Neural cell (in vitro differentiated cells): ENCODE data around the gene DDX4. TPM values are rescaled to one million over a fixed set of nuclear protein-coding genes. Genes with fewer than 3 reads are reported as not detected.

Experiments
- H2AFZ ChIP-seq: fragments of 200-600, 300-800 bp; sonication (generic), shearing (Covaris generic); 2 replicates; pipeline ENCODE4 v1.6.0; 2014; ENCODE audit warnings: low read depth, mild to moderate bottlenecking, antibody characterized with exemption, low read length, moderate library complexity
- H3F3A ChIP-seq: fragments of 200-600 bp; shearing (Covaris generic); 2 replicates; pipeline ENCODE4 v1.6.1; 2016; ENCODE audit warnings: mild to moderate bottlenecking, moderate library complexity, mixed read lengths, antibody characterized with exemption, low read length; ENCODE audit not compliant: insufficient read depth, poor library complexity, severe bottlenecking
- H3K27ac ChIP-seq: fragments of 200-600, 300-800 bp; sonication (generic), shearing (Covaris generic); 2 replicates; pipeline ENCODE4 v1.5.1; 2014; ENCODE audit warnings: mild to moderate bottlenecking, low read length, moderate library complexity
- H3K27me3 ChIP-seq: fragments of 300-800, 200-600 bp; sonication (generic), shearing (Covaris generic); 2 replicates; pipeline ENCODE4 v1.6.0; 2014; ENCODE audit warnings: mild to moderate bottlenecking, low read depth, low read length, moderate library complexity; ENCODE audit not compliant: insufficient read depth
- H3K36me3 ChIP-seq: fragments of 300-800, 200-600 bp; sonication (generic), shearing (Covaris generic); 2 replicates; pipeline ENCODE4 v1.5.1; 2014; ENCODE audit warnings: mild to moderate bottlenecking, antibody characterized with exemption, low read length, moderate library complexity; ENCODE audit not compliant: insufficient read depth
- H3K4me2 ChIP-seq: fragments of 300-800, 200-600 bp; sonication (generic), shearing (Covaris generic); 2 replicates; pipeline ENCODE4 v1.6.0; 2014; ENCODE audit warnings: mild to moderate bottlenecking, low read length
- H3K4me3 ChIP-seq: fragments of 300-800, 200-600 bp; sonication (generic), shearing (Covaris generic); 2 replicates; pipeline ENCODE4 v1.5.1; 2014; ENCODE audit warnings: mild to moderate bottlenecking, low read length, moderate library complexity
- H3K79me2 ChIP-seq: fragments of 200-600 bp; shearing (Covaris generic); replicated peaks from 2 replicates; pipeline ENCODE4 v1.6.0; 2014; ENCODE audit warnings: mild to moderate bottlenecking, low read length, moderate library complexity; ENCODE audit not compliant: insufficient read depth
- H3K9ac ChIP-seq: fragments of 300-800, 200-600 bp; sonication (generic), shearing (Covaris generic); 2 replicates; pipeline ENCODE4 v1.6.1; 2016; ENCODE audit warnings: mild to moderate bottlenecking, low read length, mixed read lengths
- H3K9me2 ChIP-seq: fragments of 200-600 bp; shearing (Covaris generic); 2 replicates; pipeline ENCODE4 v1.6.1; 2016; ENCODE audit warnings: mild to moderate bottlenecking, low read length, mixed read lengths; ENCODE audit not compliant: insufficient read depth
- H3K9me3 ChIP-seq: fragments of 200-600, 300-800 bp; sonication (generic), shearing (Covaris generic); 2 replicates; pipeline ENCODE4 v1.6.1; 2016; ENCODE audit warnings: mild to moderate bottlenecking, mixed run types, low read length, moderate library complexity, mixed read lengths
- H4K20me1 ChIP-seq: fragments of 200-600 bp; shearing (Covaris generic); 2 replicates; pipeline ENCODE4 v1.6.1; 2016; ENCODE audit warnings: mild to moderate bottlenecking, mixed run types; ENCODE audit not compliant: insufficient read depth
- CTCF ChIP-seq: fragments of 450-650 bp; IDR thresholded peaks from 2 replicates; pipeline ENCODE4 v1.5.1; 2014; ENCODE audit warnings: antibody characterized with exemption, mild to moderate bottlenecking, moderate library complexity; ENCODE audit not compliant: poor library complexity, severe bottlenecking
- EP300 ChIP-seq: fragments of 450-650 bp; conservative IDR thresholded peaks from 2 replicates; pipeline ENCODE4 v1.6.1; 2014; ENCODE audit warnings: antibody characterized with exemption, mild to moderate bottlenecking, moderate library complexity; ENCODE audit not compliant: poor library complexity, severe bottlenecking
- EZH2 ChIP-seq: fragments of 200-600, 300-800 bp; shearing (Covaris generic), sonication (generic); IDR thresholded peaks from 2 replicates; pipeline ENCODE4 v1.6.1; 2014; ENCODE audit warnings: antibody characterized with exemption, low read length, borderline replicate concordance, mild to moderate bottlenecking; ENCODE audit not compliant: insufficient read depth, poor library complexity, severe bottlenecking
- MXI1 ChIP-seq: fragments of 450-650 bp; conservative IDR thresholded peaks from 2 replicates; pipeline ENCODE4 v1.6.1; 2014; ENCODE audit warnings: antibody characterized with exemption, mild to moderate bottlenecking; ENCODE audit not compliant: poor library complexity, severe bottlenecking
- POLR2AphosphoS5 ChIP-seq: IDR thresholded peaks from 2 replicates; pipeline ENCODE4 v1.6.1; 2012
- RAD21 ChIP-seq: fragments of 450-650 bp; conservative IDR thresholded peaks from 2 replicates; pipeline ENCODE4 v1.6.1; 2014; ENCODE audit warnings: antibody characterized with exemption, mild to moderate bottlenecking, moderate library complexity
- REST ChIP-seq: IDR thresholded peaks from 2 replicates; pipeline ENCODE4 v1.6.1; 2012; ENCODE audit warnings: borderline replicate concordance
- SMC3 ChIP-seq: fragments of 450-650 bp; conservative IDR thresholded peaks from 2 replicates; pipeline ENCODE4 v1.6.1; 2014; ENCODE audit warnings: antibody characterized with exemption, mild to moderate bottlenecking, moderate library complexity; ENCODE audit not compliant: poor library complexity
- TAF1 ChIP-seq: IDR thresholded peaks from 2 replicates; pipeline ENCODE4 v1.6.1; 2012; ENCODE audit warnings: low read depth
- polyA plus RNA-seq: library from polyadenylated mRNA; depleted of rRNA; stranded (reverse); fragments of >200 nt; gene quantifications from 2 replicates; pipeline ENCODE4 v1.2.3, GENCODE V29; 2014

The DDX4 gene
- polyA plus RNA-seq, 1 donor from 2014 or later: 0.43 TPM

GRCh38 chr5:55714339-55714738, 23.5 kb upstream of the DDX4 start:
- TF ChIP-seq REST (no peak), CTCF (no peak), POLR2AphosphoS5 (no peak), EZH2 (no peak), MXI1 (no peak), TAF1 (no peak), RAD21 (no peak), EP300 (no peak), SMC3 (no peak)
- H2AFZ ChIP-seq: no peak overlapping the region
- no peak overlapping the region for H3K9ac ChIP-seq

GRCh38 chr5:55714749-55715148, 23.1 kb upstream of the DDX4 start:
- H3K36me3 ChIP-seq: no peaks in the 10 kb centered on the region
- H3K79me2 ChIP-seq: peaks cover 5% of the 10 kb centered on the region
- H3K4me2 ChIP-seq: no peak overlapping the region
- no peak overlapping the region for H2AFZ ChIP-seq
- no peaks in the 10 kb centered on the region for H3F3A ChIP-seq
- H3K27ac ChIP-seq: no peak overlapping the region
- no peaks in the 10 kb centered on the region for H3K27me3 ChIP-seq
- no peaks in the 10 kb centered on the region for H3K9me3 ChIP-seq
- no peaks in the 10 kb centered on the region for H3K9me2 ChIP-seq
- H3K9ac ChIP-seq: no peak overlapping the region
- H4K20me1 ChIP-seq: no peaks in the 10 kb centered on the region
- TF ChIP-seq EP300: no peak
- no peak for TF ChIP-seq EZH2
- TF ChIP-seq RAD21: no peak
- no peak for TF ChIP-seq POLR2AphosphoS5
- TF ChIP-seq TAF1: no peak
- TF ChIP-seq SMC3: no peak
- no peak for TF ChIP-seq MXI1
- no peak for TF ChIP-seq REST
- TF ChIP-seq CTCF: no peak
- no peak overlapping the region for H3K4me3 ChIP-seq

More at GRCh38 chr5:55714339-55714738, 23.5 kb upstream of the DDX4 start:
- H4K20me1 ChIP-seq: no peaks in the 10 kb centered on the region
- no peak overlapping the region for H3K4me2 ChIP-seq
- H3F3A ChIP-seq: no peaks in the 10 kb centered on the region
- H3K36me3 ChIP-seq: no peaks in the 10 kb centered on the region
- H3K4me3 ChIP-seq: no peak overlapping the region
- H3K79me2 ChIP-seq: peaks cover 5% of the 10 kb centered on the region
- H3K9me2 ChIP-seq: no peaks in the 10 kb centered on the region
- H3K9me3 ChIP-seq: no peaks in the 10 kb centered on the region
- no peak overlapping the region for H3K27ac ChIP-seq
- no peaks in the 10 kb centered on the region for H3K27me3 ChIP-seq
